Activated CD8-positive, alpha-beta T cell treated with anti-CD3 and anti-CD28 coated beads for 36 hours (primary cell): ENCODE results near the gene PARM1. TPM values are rescaled to one million over a fixed set of nuclear protein-coding genes. Genes with fewer than 3 reads are reported as not detected.

Source experiments
- ATAC-seq: fragments of 200-7000 bp; cut with Tn5 transposase; one replicate; pipeline ENCODE4 v1.10.0; 2021; ENCODE audit warnings: mild to moderate bottlenecking, moderate library complexity
- CTCF ChIA-PET: fragments of 350-600 bp; sonication (Branson Sonifier 250); formaldehyde crosslinking; loops from one replicate; lab custom pipeline; 2021; ENCODE audit warnings: antibody characterized with exemption; lab: Charles Lee
- POLR2A ChIA-PET: fragments of 350-600 bp; sonication (Branson Sonifier 250); formaldehyde crosslinking; loops from one replicate; lab custom pipeline; 2021; ENCODE audit warnings: antibody characterized with exemption; lab: Charles Lee
- DNase-seq: peaks from one replicate; pipeline ENCODE4 v3.0.0-alpha.2; 2020
- H3K27ac Mint-ChIP-seq: one replicate; pipeline ENCODE4 v1.8.0; 2021; ENCODE audit warnings: mild to moderate bottlenecking, mixed read lengths
- H3K27me3 Mint-ChIP-seq: one replicate; pipeline ENCODE4 v1.8.0; 2021; ENCODE audit warnings: mixed read lengths
- H3K36me3 Mint-ChIP-seq: one replicate; pipeline ENCODE4 v1.8.0; 2021; ENCODE audit warnings: low read depth, mixed read lengths
- H3K4me1 Mint-ChIP-seq: one replicate; pipeline ENCODE4 v1.8.0; 2021; ENCODE audit warnings: low read depth, mixed read lengths
- H3K4me3 Mint-ChIP-seq: one replicate; pipeline ENCODE4 v1.8.0; 2021; ENCODE audit warnings: mild to moderate bottlenecking, moderate library complexity, mixed read lengths
- H3K9me3 Mint-ChIP-seq: one replicate; pipeline ENCODE4 v1.8.0; 2021; ENCODE audit warnings: mixed read lengths
- CTCF ChIP-seq: fragments of 200-600 bp; IDR thresholded peaks from one replicate; pipeline ENCODE4 v1.8.0; 2022; ENCODE audit warnings: antibody characterized with exemption, mild to moderate bottlenecking
- intact Hi-C: fragments of 100-400 bp; cut with micrococcal nuclease; formaldehyde crosslinking; loops from one replicate; pipeline ENCODE4 v1.10.0; 2022
- total RNA-seq, 2 experiments: library from RNA; stranded (reverse); gene quantifications; one replicate each; pipeline ENCODE4 v1.2.3, GENCODE V29; 2021

PARM1 gene
- total RNA-seq, 2 experiments from 2014 or later, result 0.07 TPM; not detected in 1

GRCh38 chr4:75018811-75019479 lies 86.0 kb downstream of the PARM1 start:
- CTCF ChIA-PET, result no interaction called here
- Mint-ChIP-seq H3K4me1 (no peaks in the 10 kb centered on the region), H3K27ac (no peak overlapping the region), H3K36me3 (no peaks in the 10 kb centered on the region), H3K27me3 (no peaks in the 10 kb centered on the region), H3K4me3 (no peak overlapping the region), H3K9me3 (no peaks in the 10 kb centered on the region)
- no peak for DNase-seq
- intact Hi-C loops, result no loop called here
- POLR2A ChIA-PET, result no interaction called here
- ATAC-seq, result no peak
- TF ChIP-seq CTCF, result no peak

- DNase-seq (no peak), ATAC-seq (no peak)
- ChIA-PET POLR2A (no interaction called here), CTCF (no interaction called here)
- H3K27ac Mint-ChIP-seq, result no peak overlapping the region
- H3K36me3 Mint-ChIP-seq, result no peaks in the 10 kb centered on the region
- intact Hi-C loops, result no loop called here
- H3K27me3 Mint-ChIP-seq, result peaks cover 2% of the 10 kb centered on the region
- no peaks in the 10 kb centered on the region for H3K9me3 Mint-ChIP-seq
- no peaks in the 10 kb centered on the region for H3K4me1 Mint-ChIP-seq
- no peak for TF ChIP-seq CTCF
- no peak overlapping the region for H3K4me3 Mint-ChIP-seq
These were observed 92.5 kb downstream of the PARM1 start for GRCh38 chr4:75025431-75025830.

DNA sequence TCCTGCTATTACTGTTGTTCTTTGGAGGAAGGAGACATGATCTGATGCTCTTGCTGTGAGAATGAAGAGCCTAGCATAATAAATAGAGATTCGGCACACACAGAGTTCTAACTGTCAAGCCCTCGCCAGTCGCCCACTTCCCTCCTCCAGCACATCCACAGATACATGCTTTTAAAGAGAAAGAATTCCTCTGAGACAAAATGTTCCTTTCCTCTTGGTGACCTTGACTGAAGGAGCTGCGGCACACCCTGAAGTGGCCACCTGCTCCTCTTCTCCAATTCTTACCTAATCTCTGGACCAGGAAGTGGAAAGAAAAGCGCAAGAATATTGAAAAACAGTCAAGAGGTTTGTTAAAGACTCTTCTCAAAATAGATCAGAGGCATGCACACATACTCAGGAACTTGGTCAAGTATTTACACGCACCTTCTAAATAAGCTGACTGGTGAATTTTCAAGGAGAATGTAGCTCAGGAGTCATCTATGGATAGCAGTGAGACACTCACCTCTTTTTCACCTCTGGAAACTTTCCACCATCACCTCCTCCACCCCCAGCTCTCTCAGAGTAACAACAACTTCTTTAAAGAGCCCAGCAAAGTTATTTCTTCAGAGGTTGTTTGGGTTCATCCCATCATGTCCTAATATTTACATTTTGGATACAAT lies 95.4 kb downstream of the PARM1 start:
- ATAC-seq, result no peak
- H3K27ac Mint-ChIP-seq, result no peak overlapping the region
- H3K9me3 Mint-ChIP-seq, result no peaks in the 10 kb centered on the region
- ChIA-PET POLR2A (interaction anchor here (0.9 kb wide), 1 partner anchor 9 kb away, joined by 3 read pairs; no protein-coding TSS in a partner anchor), CTCF (no interaction called here)
- no peaks in the 10 kb centered on the region for H3K4me1 Mint-ChIP-seq
- intact Hi-C loops, result no loop called here
- H3K27me3 Mint-ChIP-seq, result peaks cover 2% of the 10 kb centered on the region
- no peak overlapping the region for H3K4me3 Mint-ChIP-seq
- no peak for TF ChIP-seq CTCF
- DNase-seq, result no peak
- H3K36me3 Mint-ChIP-seq, result no peaks in the 10 kb centered on the region

- H3K4me3 Mint-ChIP-seq, result no peak overlapping the region
- no peaks in the 10 kb centered on the region for H3K36me3 Mint-ChIP-seq
- intact Hi-C loops, result no loop called here
- ChIA-PET CTCF (no interaction called here), POLR2A (no interaction called here)
- DNase-seq (no peak), ATAC-seq (no peak)
- no peak overlapping the region for H3K27ac Mint-ChIP-seq
- H3K27me3 Mint-ChIP-seq, result peaks cover 2% of the 10 kb centered on the region
- H3K9me3 Mint-ChIP-seq, result no peaks in the 10 kb centered on the region
- no peaks in the 10 kb centered on the region for H3K4me1 Mint-ChIP-seq
- TF ChIP-seq CTCF, result no peak
These were observed 97.1 kb downstream of the PARM1 start for GRCh38 chr4:75030028-75030427.

DNA sequence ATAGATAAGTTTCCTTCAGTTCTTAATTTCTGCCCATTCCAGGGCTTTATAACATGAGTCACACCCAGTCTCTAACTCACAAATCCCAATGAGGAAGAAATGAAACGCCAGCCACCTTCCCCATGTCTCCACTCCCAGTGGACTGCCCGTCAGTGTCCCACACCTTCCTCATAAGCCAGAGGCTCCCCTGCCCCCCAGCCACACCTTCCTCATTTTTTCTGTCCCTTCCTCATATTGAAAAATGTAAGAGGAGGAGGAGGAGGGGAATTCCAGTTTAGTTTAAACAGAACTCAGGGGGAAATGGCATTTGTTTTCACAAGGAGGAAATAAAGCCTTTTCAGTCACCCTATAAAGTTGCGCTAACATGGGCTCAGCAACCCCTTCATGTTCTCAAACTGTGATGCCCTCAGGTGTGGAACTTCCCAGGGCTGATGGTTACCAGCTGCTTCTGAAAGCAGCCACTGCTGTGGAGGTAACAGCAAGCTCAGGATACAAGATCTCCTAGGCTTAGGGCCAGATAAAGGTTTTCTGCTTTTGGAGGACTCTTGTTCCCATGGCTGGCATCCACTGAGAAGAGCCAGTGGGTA lies 97.8 kb downstream of the PARM1 start:
- Mint-ChIP-seq H3K27ac (no peak overlapping the region), H3K9me3 (no peaks in the 10 kb centered on the region), H3K36me3 (no peaks in the 10 kb centered on the region), H3K27me3 (peaks cover 2% of the 10 kb centered on the region), H3K4me1 (no peaks in the 10 kb centered on the region), H3K4me3 (no peak overlapping the region)
- intact Hi-C loops, result no loop called here
- DNase-seq (no peak), ATAC-seq (no peak)
- no peak for TF ChIP-seq CTCF
- ChIA-PET POLR2A (no interaction called here), CTCF (no interaction called here)
